Lower leg skin (tissue), 3 donors: ENCODE results near the gene COL19A1.

Experiments used
- POLR2A ChIP-seq, 2 donors: fragments of 450-650 bp; IDR thresholded peaks; one replicate each; pipeline ENCODE4 v1.6.1; 2016 to 2017; ENCODE audit warnings: antibody characterized with exemption in 2 of 2, mild to moderate bottlenecking in 1 of 2, moderate library complexity in 1 of 2
- TF ChIP-seq, protein P1 (sequence below), 3 donors: fragments of 450-650 bp; IDR thresholded peaks; one replicate each; pipeline ENCODE4 v1.5.1; 2016; ENCODE audit warnings: antibody characterized with exemption in 3 of 3, mild to moderate bottlenecking in 3 of 3, moderate library complexity in 2 of 3

GRCh38 chr6:70136996-70137395 is 270.6 kb downstream of the COL19A1 start:
- TF ChIP-seq, protein P1, sequence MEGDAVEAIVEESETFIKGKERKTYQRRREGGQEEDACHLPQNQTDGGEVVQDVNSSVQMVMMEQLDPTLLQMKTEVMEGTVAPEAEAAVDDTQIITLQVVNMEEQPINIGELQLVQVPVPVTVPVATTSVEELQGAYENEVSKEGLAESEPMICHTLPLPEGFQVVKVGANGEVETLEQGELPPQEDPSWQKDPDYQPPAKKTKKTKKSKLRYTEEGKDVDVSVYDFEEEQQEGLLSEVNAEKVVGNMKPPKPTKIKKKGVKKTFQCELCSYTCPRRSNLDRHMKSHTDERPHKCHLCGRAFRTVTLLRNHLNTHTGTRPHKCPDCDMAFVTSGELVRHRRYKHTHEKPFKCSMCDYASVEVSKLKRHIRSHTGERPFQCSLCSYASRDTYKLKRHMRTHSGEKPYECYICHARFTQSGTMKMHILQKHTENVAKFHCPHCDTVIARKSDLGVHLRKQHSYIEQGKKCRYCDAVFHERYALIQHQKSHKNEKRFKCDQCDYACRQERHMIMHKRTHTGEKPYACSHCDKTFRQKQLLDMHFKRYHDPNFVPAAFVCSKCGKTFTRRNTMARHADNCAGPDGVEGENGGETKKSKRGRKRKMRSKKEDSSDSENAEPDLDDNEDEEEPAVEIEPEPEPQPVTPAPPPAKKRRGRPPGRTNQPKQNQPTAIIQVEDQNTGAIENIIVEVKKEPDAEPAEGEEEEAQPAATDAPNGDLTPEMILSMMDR (IDR thresholded peaks at IDR 0.05): no peak
- no peak for TF ChIP-seq POLR2A (IDR thresholded peaks at IDR 0.05)
